T-helper 22 cell (primary cell): ENCODE results near the gene NWD2.
"Not testable (repeated sequence)": the region's sequence is repeated elsewhere in the genome, so short reads cannot be mapped to it uniquely, and the experiment has no call there.

Experiments used
- DNase-seq: peaks from one replicate; pipeline ENCODE4 v3.0.0-alpha.2; 2020; ENCODE audit warnings: low read depth

The NWD2 gene, protein sequence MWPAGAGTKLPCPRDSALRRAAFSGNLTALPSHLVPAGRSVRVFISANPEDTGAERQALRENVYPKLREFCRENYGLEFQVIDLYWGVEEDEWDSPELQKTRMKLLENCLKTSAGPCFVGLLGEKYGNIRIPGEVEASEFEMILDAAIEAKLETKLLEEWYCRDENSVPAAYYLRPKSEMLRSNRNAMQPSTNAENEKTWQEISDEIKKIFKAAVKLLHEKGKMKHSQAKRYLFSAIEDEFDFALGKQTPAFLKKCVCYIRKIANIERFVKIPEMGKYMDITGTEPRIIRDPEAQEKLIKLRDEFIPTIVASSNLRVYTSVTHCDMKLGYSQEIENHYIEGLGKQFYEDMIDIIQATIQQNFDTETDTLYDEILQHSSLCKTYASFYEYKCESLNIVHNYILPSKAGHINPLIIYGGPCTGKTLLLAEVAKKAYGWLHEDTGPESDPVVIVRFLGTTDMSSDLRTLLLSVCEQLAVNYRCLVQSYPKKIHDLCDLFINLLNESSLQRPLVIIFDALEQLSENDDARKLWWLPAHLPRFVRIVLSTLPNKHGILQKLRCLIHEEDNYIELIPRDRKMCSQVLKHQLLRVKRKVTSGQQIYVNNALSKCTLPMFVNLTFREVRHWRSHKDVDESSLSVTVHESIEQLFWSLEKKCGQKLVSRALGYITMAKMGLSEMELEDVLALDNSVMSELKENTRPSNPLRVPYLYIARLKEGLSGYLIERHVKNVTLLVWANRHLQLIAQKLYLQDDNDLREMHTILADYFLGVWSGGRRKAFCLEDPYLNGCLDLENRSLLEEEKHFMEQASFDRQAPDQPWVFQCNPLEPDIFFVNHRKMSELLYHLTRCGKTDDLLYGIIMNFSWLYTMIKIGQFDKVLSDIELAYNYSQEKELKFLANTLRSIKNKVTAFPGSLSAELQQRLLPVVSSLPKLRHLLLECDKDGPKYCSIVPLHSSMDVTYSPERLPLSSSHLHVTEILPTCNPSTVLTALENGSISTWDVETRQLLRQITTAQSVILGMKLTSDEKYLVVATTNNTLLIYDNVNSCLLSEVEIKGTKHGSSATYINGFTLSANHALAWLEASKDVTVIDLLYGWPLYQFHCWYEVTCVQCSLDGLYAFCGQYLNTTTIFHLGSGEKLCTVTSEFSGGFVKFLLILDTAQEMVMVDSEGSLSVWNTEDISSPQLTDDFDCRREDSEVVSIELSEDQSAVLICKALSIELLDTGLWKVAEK (N-terminal part only)

DNA sequence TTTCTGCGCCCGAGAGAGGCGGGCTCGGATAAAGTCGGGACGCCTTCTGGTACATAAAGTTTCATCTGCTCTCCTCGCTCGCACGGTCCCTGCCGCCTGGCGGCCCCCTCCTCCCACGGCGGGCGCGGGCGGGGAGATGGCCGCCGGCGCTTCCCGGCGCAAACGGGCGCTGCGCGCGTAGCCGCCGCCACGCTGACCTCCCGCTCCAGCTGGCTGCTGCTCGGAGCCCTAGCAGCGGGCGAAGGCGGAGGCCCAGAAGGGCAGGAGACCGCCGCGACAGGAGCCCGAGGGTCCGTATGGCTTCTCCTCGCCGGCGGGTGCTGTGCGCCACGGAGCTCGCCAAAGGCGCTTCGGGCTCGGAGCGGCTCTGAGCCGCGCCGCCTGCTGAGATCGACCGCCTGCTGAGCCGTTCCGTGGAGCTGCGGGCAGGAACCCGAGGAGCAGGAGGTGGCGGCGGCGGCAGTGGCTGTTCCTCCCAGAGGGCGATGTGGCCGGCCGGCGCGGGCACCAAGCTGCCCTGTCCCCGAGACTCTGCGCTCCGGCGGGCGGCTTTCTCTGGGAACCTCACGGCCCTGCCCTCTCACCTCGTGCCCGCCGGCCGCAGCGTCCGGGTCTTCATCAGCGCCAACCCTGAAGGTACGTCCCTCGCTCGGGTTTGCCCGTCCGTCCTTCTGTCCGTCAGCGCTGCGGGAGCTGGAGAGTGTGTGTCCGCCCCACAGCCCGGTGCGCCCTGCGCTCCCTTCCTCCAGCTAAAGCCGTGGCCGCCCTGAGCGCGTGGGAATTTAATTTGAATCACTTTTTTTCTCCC lies at the start of gene NWD2:
TSS of gene NWD2 (plus strand) at position 161 of the 808 bp plus-strand sequence. CDS start at position 486, 325 bp downstream.
- DNase-seq, result no peak

- DNase-seq, result no peak
Measured at GRCh38 chr4:37197899-37198298, 46.6 kb upstream of the NWD2 start.

- DNase-seq, result not testable (repeated sequence)
Measured at GRCh38 chr4:37204740-37205139, 39.8 kb upstream of the NWD2 start.

- no peak for DNase-seq
Measured at GRCh38 chr4:37216209-37216608, 28.3 kb upstream of the NWD2 start.

DNA sequence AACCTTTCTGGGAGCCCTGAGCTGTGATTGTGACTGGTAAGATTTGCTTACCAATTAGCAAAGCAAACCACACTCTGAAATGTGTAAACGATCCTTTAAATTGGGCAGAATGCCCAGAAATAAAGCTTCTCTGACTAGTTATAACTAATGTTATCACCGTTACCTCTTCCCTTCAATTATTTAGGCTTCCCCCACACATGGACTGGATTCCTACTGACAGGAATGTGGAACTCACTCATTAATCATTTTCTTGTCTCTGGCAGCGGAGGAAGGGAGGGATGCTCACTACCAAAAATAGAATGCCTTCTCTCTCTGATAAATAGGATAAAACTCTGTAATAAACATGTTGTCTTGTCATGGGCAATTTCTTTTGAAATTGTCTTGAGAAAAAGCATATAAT lies 25.3 kb upstream of the NWD2 start:
- no peak for DNase-seq

GRCh38 chr4:37219990-37220389 lies 24.6 kb upstream of the NWD2 start:
- DNase-seq, result no peak

DNA sequence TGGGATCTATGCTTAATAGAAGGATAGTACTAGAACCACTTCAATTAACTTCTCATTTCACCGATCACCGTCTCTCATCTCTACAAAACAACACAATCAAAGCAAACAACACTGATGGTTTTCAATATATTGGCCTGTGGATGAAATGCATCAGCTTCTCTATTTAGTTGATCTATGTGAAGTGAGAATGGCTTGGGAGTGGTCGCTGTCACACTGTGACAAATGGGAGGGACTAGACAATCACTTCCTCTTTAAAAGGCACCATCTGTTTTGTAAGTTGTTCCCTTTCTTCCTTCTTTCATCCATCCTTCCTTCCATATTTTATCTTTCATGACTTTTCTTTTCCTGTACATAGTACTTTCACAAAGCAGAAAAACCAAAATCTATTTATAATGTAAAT lies 23.9 kb upstream of the NWD2 start:
- no peak for DNase-seq

GRCh38 chr4:37223732-37224131 lies 20.8 kb upstream of the NWD2 start:
- no peak for DNase-seq

GRCh38 chr4:37224854-37225253 lies 19.7 kb upstream of the NWD2 start:
- DNase-seq, result no peak

- no peak for DNase-seq
Measured at GRCh38 chr4:37225778-37226177, 18.8 kb upstream of the NWD2 start.

DNA sequence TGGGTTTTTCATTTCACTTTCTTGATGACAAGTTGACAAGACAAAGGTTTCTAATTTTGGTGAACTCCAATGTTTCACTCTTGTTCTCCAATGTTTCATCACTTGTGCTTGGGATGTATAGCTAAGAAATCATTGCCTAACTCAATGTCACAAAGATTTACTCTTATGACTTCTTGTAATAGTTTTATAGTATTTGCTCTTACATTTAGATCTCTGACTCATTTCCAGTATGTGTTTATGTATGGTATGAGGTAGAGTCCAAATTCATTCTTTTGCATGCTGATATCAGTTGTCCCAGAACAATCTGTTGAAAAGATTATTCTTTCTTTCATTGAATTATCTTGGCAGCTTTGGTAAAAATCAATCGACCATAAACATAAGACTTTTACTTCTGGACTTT lies 12.2 kb upstream of the NWD2 start:
- no peak for DNase-seq

DNA sequence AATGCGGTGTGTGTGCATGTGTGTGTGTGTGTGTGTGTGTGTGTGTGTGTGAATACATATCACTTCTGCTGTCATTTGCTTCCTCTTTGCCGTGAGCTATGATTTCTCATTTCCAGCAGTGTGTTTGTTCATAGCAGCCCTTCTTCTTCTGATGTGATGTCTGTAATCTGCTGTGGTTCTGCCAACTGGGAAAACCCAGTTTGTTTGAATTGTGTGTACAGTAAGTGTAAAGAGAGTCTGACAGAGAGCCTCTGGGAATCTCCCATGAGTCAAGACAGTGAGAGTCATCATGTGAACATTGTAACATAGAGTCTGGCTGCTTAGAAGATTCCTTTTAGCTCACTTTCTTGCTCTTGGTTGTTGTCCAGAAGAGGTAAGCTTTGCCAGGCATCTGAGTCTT lies 8.4 kb upstream of the NWD2 start:
- DNase-seq, result no peak

DNA sequence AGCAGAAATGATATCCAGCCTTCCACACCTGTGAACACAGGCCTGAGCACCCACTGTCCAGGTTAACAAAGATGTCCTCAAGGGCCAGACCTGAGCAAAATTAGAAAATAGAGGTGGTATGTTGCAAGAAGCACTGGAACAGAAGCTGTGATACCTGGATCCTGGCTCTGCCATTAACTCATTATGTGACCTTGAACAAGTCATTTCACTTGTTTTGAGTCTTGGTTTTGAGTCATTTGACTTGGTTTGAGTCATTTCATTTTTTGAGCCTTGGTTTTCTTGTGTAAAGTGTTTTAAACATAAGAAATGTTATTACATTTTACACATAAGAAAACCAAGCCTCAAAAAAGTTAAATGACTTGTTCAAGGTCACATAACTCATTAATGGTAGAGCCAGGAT lies 2.9 kb upstream of the NWD2 start:
- no peak for DNase-seq

- DNase-seq, result no peak
Measured at GRCh38 chr4:37243051-37243450, 1.5 kb upstream of the NWD2 start.

DNA sequence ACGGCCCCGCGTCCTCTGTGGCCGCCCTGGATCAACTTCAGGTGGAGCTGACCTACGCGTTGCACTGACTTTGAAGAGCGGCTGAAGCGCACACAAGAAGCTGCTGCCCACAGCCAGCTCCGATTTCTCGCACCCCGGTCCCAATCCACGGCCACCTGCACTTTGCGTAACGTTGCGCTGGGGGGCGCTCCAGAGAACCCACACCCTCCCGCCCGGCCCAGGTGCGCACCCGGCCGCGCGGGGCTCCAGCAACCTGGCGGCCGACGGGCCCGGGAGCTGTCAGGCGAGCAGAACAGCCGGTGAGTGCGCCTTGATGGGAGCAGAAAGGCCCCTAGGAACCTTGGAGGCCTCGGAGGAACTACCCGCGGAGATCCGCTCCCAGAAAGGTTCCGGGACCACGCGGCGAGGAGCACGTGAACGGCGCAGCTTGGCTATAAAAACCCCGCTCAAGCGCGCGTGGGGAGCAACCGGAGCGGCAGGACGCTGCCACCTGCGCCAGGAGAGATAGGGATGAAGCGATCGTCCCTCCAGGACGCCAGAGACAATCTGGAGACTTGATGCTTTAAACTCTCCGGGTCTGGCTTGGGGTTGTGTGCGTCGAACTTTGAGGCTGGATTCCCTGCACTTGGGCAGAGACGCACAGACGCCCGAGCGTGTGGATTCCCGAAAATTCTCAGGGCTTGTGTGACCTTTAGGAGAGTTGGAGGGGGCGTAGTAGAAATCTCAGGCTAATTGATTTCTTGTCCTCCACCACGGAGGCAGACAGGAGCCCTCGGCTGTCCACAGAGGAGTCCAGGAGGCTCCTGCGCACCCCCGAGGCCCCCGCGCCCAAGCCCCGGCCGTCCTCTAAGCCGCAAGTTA lies 591 bp upstream of the NWD2 start:
- DNase-seq, result no peak

- no peak for DNase-seq
Measured at GRCh38 chr4:37245391-37245954, 930 bp downstream of the NWD2 start.

- DNase-seq, result no peak
Measured at GRCh38 chr4:37246891-37247290, 2.3 kb downstream of the NWD2 start.

GRCh38 chr4:37258221-37258620 lies 13.7 kb downstream of the NWD2 start:
- DNase-seq, result no peak

DNA sequence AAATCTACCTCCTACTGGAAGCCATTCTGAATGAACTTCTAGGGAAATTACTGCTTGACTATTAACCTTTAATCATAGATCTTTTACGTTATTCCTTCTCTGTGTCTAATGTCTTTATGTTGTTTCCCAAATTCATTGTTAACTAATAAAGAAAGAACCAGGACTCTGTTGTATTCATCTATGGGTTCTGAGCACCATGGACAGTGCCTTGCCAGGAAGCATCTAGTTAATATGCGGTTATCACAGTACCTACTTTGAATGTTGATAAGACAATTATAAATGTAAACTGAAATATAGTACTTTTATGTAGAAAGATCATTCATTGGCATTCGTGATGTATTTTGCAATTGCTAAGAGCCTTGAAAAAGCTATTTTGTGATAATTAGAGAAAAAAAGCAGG lies 23.8 kb downstream of the NWD2 start:
- DNase-seq, result no peak

DNA sequence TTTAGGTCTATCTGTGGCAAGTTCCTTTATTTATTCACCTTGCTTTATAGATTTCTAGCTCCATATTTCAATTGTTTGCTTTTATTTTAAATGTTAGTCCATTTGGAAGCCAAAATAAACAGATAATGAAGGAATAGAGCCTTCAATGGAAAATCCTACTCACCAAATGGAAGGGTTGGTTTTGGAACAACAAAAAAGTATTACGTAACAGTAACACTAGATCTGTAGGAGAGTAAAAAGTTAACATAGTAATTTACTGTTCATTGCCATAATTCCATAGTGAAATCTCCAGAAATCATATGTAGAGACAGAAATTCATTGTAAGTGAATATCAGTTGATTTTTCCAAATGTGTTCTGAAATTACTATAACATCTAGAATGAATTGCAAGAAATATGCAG lies 34.6 kb downstream of the NWD2 start:
- no peak for DNase-seq
